Activated CD4-positive, alpha-beta T cell treated with anti-CD3 and anti-CD28 coated beads, Interleukin-2, amount 50 U/mL, for 24 hours (primary cell): Measurements from ENCODE around the gene MPST.
A peak's percentile ranks its signal among the peaks of the same experiment; 100 is the strongest.

ENCODE experiments used
- DNase-seq, 2 donors: peaks; one replicate each; pipeline ENCODE4 v3.0.0-alpha.2; 2020; ENCODE audit warnings: low read depth in 1 of 2, low spot score in 1 of 2

MPST gene

DNA sequence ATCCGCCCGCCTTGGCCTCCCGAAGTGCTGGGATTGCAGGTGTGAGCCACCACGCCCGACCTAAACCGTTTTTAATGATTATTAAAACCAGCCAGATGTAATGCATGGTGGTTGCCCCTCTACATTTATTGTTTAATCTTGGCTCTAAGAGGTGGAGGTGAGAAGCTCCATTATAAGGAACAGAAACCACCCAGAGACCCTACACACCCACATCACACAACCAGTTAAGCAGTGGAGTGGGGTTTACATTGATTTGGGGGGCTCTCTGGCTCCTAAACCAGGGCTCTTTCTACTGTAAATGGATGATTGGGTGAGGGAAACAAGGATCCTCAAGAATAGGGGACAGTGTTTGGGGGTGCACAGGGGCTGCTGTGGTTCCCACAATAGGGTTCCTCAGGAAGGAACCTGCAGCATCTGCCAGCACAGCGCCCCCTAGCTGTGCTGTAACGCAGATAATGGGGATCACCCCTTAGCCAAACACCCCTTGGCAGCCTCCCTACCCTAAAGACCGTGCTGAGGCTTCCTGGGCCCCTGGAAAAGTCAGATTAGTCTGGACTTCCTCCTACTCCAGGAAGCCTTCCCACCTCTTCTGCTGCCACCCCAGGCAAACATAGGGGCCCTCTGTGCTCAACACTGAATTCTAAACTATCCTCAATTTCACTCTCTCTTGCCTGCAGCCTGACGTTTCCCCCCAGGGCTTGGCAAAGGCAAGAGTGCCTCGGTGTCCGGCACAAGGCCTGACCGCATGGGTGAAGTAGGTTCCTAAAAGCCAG, 2.4 kb downstream of the MPST start:
- peak; percentile 16 to 32 for DNase-seq

- no peak for DNase-seq
Measured at GRCh38 chr22:37022483-37023337, 3.2 kb downstream of the MPST start.

GRCh38 chr22:37023743-37024338, 4.3 kb downstream of the MPST start:
- DNase-seq, result no peak

- DNase-seq, result no peak
Measured at GRCh38 chr22:37024339-37025157, 5.0 kb downstream of the MPST start.

DNA sequence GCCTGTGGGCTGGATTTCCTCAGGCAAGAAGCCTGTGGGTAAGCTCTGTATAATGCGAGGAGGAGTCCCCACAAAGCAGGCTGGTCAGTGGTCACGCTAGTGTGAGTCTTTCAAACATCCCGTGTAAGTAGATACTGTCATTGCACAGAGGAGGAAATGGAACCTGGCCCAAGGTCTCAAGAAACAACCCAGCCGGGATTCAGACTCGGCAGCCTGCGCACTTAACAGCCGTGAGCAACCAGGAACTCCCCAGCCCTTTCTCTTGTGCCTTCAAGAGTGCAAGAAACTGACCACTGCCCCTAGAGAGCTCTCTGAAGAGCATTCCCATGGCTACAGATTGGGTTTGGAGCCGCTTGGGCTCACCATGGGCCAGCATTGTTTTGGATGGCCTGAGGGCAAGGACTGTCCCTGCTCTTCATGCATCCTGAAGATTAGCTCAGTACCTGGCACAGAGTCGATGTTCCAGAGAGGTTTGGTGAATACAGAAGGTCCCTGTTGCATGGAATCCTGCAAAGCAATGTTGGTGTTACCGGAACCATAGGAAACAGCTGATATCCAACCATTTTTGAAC, 6.0 kb downstream of the MPST start:
- DNase-seq, result no peak

DNA sequence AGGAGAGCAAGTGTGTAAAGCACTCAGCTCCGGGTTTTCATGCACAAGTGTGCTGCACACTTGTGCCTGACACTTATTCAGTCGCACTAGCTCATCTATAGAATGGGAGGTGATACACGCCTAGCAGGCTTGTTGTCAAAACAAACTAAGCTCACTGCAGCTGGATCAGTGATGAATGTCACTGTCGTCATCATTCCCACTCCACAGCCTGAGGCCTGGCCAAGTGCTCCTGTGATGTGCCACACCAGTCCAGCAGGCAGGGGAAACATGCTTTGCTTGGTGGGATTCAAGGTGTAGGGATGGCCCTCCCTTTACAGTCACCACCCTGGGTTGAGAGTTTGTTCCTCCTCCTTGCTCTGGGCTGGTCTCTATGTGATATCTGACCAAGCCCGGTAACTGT, 6.8 kb downstream of the MPST start:
- DNase-seq, result no peak

- DNase-seq, result no peak
Measured at GRCh38 chr22:37027556-37027955, 8.0 kb downstream of the MPST start.

DNA sequence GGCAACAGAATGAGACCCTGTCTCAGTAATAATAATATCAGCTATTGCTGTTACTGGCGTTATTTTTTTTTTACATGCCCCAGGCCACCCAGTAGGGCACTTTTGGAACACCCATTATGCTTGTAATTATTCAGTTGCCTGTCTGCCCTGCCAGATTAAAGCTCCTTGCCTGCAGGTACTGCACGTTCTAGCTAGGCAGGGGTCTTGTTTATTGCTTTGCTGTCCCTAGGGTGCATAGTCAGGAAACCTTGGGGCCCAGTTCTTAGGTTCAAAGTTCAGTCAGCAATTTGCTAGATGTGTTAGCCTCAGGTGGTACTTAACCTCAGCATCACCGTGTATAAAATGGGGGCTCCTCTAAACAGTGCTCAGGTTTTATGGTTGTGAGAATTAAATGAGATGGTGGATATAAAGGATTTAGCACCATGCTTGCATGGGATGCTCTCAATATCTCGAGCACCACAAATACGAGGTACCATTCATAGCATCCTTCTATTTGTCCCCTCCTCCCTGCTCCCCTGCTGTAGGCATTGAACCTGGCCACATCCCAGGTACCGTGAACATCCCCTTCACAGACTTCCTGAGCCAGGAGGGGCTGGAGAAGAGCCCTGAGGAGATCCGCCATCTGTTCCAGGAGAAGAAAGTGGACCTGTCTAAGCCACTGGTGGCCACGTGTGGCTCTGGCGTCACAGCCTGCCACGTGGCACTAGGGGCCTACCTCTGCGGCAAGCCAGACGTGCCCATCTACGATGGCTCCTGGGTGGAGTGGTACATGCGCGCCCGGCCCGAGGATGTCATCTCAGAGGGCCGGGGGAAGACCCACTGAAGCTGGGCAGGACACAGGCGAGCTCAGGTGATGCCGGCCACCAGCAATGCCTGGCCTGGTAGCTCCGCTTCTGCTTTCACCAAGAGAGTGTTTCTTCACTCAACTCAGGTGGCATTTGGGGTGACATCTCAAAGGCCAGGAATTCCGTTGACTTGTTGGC, 9.4 kb downstream of the MPST start:
- no peak for DNase-seq

DNA sequence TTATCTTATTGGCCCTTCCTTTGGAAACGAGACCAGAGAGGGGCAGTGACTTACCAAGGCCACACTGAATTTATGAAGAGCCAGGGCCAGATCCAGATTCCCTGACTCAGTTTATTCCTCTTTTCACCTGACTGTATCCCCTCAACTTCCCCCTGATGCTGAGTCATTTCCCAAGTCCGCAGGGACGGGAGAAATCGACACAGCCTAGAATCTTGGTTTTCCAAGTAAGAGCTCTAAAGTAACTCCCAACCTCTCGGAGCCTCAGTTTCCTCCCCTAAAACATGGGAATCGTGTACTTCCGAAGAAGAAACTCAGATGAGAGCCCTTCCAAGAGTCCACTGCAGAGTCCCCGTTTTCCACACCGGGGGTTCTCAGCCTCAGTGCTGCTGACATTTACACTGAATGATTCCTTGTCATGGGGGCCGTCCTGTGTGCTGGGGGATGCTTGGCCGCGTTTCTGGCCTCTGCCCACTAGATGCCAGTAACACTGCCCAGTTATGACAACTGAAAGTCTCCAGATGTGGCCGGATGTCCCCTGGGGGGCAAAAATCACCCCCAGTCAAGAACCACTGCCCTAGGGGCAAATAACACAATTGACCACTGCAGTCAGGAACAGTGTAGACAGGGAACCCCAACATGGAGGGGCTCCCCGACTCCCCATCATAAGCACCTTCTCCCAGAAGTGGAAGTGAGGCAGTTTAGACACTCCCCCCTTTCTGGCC, 11.2 kb downstream of the MPST start:
- no peak for DNase-seq

DNA sequence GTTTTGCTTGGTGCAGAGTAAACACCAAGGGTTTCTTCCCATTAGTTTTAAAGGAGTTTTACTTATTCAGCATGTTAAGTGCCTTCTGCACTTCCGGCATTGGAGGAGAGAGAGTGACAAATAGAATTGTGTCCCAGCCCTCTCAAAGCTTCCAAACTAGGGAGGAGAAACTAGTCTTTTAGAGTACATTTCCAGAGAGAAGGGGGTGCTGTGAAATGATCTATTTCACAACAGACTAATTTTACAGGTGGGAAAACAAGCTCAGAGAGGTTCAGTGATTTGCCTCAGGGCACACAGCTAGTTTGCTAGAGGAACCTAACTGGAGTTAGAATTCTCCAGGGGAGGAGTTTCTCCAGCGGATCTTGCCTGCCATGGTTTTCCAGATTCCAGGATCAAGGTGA, 12.6 kb downstream of the MPST start:
- no peak for DNase-seq

GRCh38 chr22:37032535-37033460, 13.3 kb downstream of the MPST start:
- DNase-seq, result no peak

GRCh38 chr22:37033605-37034430, 14.3 kb downstream of the MPST start:
- DNase-seq, result no peak

DNA sequence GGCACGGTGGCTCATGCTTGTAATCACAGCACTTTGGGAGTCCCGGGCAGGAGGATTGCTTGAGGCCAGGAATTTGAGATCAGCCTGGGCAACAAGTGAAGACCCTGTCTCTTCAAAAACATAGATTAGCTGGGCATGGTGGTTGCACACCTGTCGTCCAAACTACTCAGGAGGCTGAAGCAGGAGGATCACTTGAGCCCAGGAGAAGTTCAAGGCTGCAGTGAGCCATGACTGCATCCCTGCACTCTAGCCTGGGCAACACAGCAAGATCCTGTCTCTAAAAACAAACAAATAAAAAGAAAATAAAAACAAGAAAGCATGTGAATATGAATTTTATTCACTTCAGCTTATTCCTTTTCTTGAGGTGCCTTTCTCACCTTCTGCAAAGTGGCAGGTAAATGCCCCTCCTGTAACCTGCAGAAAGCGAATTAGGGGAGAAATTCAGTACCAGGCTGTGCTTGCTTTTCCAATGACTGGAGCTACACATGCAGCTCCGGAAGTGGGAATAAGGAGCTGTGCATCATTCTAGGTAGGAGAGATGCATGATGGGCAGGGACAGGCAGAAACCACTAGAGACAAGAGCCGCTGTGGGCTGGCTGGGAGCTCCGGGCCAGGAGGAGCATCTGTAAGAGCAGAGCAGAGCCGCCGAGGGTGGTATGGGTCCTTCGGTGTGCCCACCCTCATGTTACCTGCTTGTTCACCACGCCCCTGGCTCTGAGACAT, 17.3 kb downstream of the MPST start:
- DNase-seq, result no peak

- DNase-seq, result no peak
Measured at GRCh38 chr22:37037669-37038068, 18.1 kb downstream of the MPST start.

DNA sequence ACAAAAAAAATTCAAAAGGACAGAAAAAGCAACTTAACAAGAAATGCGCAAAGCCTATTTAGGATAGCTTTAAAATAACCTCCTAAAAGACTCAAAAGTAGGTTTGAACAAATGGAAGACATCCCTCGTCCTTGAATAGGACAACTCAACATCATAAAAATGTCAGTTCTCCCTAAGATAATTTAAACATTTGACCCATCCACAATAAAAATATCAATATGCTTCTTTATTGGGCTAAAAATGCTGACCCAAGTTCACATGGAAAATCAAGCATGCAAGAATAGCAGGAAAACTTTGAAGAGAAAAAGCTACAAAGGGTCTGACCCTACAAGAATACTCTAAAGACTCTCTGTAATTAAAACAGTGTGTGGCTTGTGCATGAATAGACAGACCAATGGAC, 19.9 kb downstream of the MPST start:
- no peak for DNase-seq

- DNase-seq, result no peak
Measured at GRCh38 chr22:37043209-37043827, 23.8 kb downstream of the MPST start.
